Esophagus (tissue), 2 donors: ENCODE measurements around the gene SPINK2. TPM values are rescaled to one million over a fixed set of nuclear protein-coding genes. Genes with fewer than 3 reads are reported as not detected.

Experiments
- H3K27ac ChIP-seq, 2 donors: one replicate each; pipeline ENCODE4 v1.5.1; 2013; ENCODE audit warnings: low read depth in 2 of 2, mild to moderate bottlenecking in 2 of 2, inconsistent platforms in 1 of 2, low read length in 1 of 2, moderate library complexity in 1 of 2
- H3K27me3 ChIP-seq, 2 donors: one replicate each; pipeline ENCODE4 v1.6.1; 2013; ENCODE audit warnings: low read length in 2 of 2, control low read depth in 1 of 2, mild to moderate bottlenecking in 1 of 2; ENCODE audit not compliant: insufficient read depth in 2 of 2, control insufficient read depth in 1 of 2
- H3K36me3 ChIP-seq, 2 donors: one replicate each; pipeline ENCODE4 v1.6.1; 2013; ENCODE audit warnings: low read length in 1 of 2; ENCODE audit not compliant: control insufficient read depth in 2 of 2, insufficient read depth in 2 of 2
- H3K4me1 ChIP-seq, 2 donors: one replicate each; pipeline ENCODE4 v1.6.1; 2013; ENCODE audit warnings: low read length in 1 of 2; ENCODE audit not compliant: control insufficient read depth in 2 of 2, insufficient read depth in 2 of 2
- H3K4me3 ChIP-seq, 2 donors: one replicate each; pipeline ENCODE4 v1.5.1; 2013; ENCODE audit warnings: low read length in 2 of 2, mild to moderate bottlenecking in 2 of 2, low read depth in 1 of 2, moderate library complexity in 1 of 2
- H3K9me3 ChIP-seq, 2 donors: one replicate each; pipeline ENCODE4 v1.6.1; 2013; ENCODE audit warnings: mild to moderate bottlenecking in 2 of 2, low read depth in 1 of 2, low read length in 1 of 2, moderate library complexity in 1 of 2; ENCODE audit not compliant: control insufficient read depth in 2 of 2, insufficient read depth in 1 of 2
- WGBS, 2 donors: extraction: QIAGEN DNeasy Blood & Tissue Kit; methylation state at CpG; one replicate each; pipeline ENCODE4 v1.1.7; 2013; 5-methylcytosine and 5-hydroxymethylcytosine counted together
- polyA plus RNA-seq, 2 donors: library from polyadenylated mRNA; stranded (reverse); fragments of 200-250 nt; gene quantifications; one replicate each; pipeline ENCODE4 v1.2.3, GENCODE V29; 2013
- donor health status: healthy with polysubstance abuse.
- donor health status: Bipolar disorder and iron deficiency.

Gene SPINK2
- polyA plus RNA-seq, 2 donors, result 0.32 to 0.41 TPM

DNA sequence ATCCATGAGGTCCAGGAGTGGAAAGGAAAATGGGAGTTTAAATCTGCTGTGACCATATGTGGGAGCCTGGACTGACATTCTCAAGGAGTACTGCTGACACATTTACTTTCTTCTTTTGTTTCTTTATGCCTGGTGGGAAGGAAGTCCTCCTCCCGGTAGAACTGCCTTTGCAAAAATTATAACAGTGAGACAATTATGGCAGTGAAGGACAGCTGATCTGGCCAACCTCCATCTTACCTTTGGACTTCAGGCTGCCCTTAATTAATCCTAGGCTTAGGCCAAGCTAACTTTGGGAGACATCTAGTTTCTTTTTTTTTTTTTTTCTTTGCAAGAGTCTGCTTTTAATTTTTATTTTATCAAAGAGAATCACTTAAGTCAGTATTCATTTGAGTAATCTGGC lies 61.3 kb downstream of the SPINK2 start:
- 46 to 55% methylated on average over 1 of the region's 1 CpG for WGBS, 2 donors
- H3K27ac ChIP-seq, result no peak overlapping the region
- H3K4me1 ChIP-seq, result peaks cover 3 to 4% of the 10 kb centered on the region in 2 donors
- no peak overlapping the region for H3K4me3 ChIP-seq
- H3K9me3 ChIP-seq, result no peaks in the 10 kb centered on the region
- H3K36me3 ChIP-seq, result no peaks in the 10 kb centered on the region
- H3K27me3 ChIP-seq, result no peaks in the 10 kb centered on the region

Other genes starting within 250 kb of the SPINK2 start
- 1,000 to 10,000 TPM in 1 of 2 donors, 100 to 1,000 TPM in 1; 649 to 1,386 TPM for gene HOPX, start 140.4 kb downstream of the SPINK2 start, polyA plus RNA-seq
- gene REST, start 86.2 kb upstream of the SPINK2 start, polyA plus RNA-seq, result 1 to 10 TPM; 4.2 to 4.9 TPM
- 10 to 100 TPM in 1 of 2 donors, 1 to 10 TPM in 1; 3.4 to 11.0 TPM for gene NOA1, start 155.9 kb upstream of the SPINK2 start, polyA plus RNA-seq
- gene POLR2B, start 157.2 kb upstream of the SPINK2 start, polyA plus RNA-seq, result 10 to 100 TPM; 14.5 to 28.6 TPM